ENCODE results near the gene IL1RAPL2. TPM values are rescaled to one million over a fixed set of nuclear protein-coding genes. Genes with fewer than 3 reads are reported as not detected.

IL1RAPL2 gene
- total and polyA plus RNA-seq, 2 of the 8 experiments (the other 6 are each of a cell fraction or from before 2014, with no cell fraction given) = 0.20 to 1.3 TPM

- Histone ChIP-seq H2BK120ac (replicated peaks; ENCODE audit: low read depth, low read length) (no peak overlapping the region), H3K18ac (ENCODE audit: extremely low read depth, low read length) (no peak overlapping the region), H3K4me1 (replicated peaks in 1 of 4; ENCODE audit: control insufficient read depth in 3 of 4, insufficient read depth in 4 of 4, low read length in 3 of 4) (peaks cover 0 to 4% (median under 1%) of the 10 kb centered on the region in 4 experiments; a peak in 1 of 7 replicates), H4K5ac (ENCODE audit: insufficient read length, low read depth, low read length) (no peak overlapping the region), H3K9ac (replicated peaks in 1 of 4; ENCODE audit: extremely low read depth in 1 of 4, low read depth in 3 of 4, low read length in 3 of 4) (no peak overlapping the region), H4K8ac (ENCODE audit: extremely low read depth, insufficient read depth, low read length) (no peak overlapping the region), H3K79me1 (ENCODE audit: low read depth, low read length) (no peaks in the 10 kb centered on the region), H3K56ac (replicated peaks; ENCODE audit: insufficient read length, low read depth, low read length) (no peak overlapping the region), H4K91ac (replicated peaks; ENCODE audit: insufficient read length, low read length) (no peak overlapping the region), H3K23me2 (ENCODE audit: low read depth, low read length) (no peaks in the 10 kb centered on the region; the same call in 1 of the 2 replicates), H2BK5ac (ENCODE audit: low read depth, low read length) (no peak overlapping the region), H3K14ac (ENCODE audit: insufficient read length) (no peak overlapping the region), H3K4me2 (ENCODE audit: insufficient read depth in 1 of 2, low read depth in 2 of 2, low read length in 2 of 2) (no peak overlapping the region), H3K79me2 (ENCODE audit: control insufficient read depth in 1 of 2, insufficient read depth in 2 of 2, low read length in 2 of 2) (no peaks in the 10 kb centered on the region), H2BK15ac (ENCODE audit: low read length) (no peak overlapping the region), H4K20me1 (replicated peaks in 1 of 2; ENCODE audit: control insufficient read depth in 1 of 2, insufficient read depth in 2 of 2, low read length in 2 of 2) (no peaks in the 10 kb centered on the region), H3K36me3 (ENCODE audit: control insufficient read depth in 2 of 4, insufficient read depth in 4 of 4, low read length in 3 of 4) (no peaks in the 10 kb centered on the region), H2BK20ac (ENCODE audit: low read length) (no peak overlapping the region), H2BK12ac (ENCODE audit: low read depth, low read length) (no peak overlapping the region), H3K9me3 (ENCODE audit: insufficient read depth in 2 of 2, low read depth in 1 of 2, low read length in 1 of 2) (no peaks in the 10 kb centered on the region), H3K4me3 (ENCODE audit: extremely low read depth in 1 of 4, insufficient read depth in 2 of 4, low read depth in 3 of 4, low read length in 4 of 4) (no peak overlapping the region), H2AK5ac (ENCODE audit: low read depth, low read length) (no peak overlapping the region), H3K27me3 (replicated peaks in 1 of 4; ENCODE audit: control insufficient read depth in 3 of 4, extremely low read depth in 1 of 4, insufficient read depth in 3 of 4, low read length in 3 of 4) (no peaks in the 10 kb centered on the region), H2AFZ (ENCODE audit: low read length) (no peak overlapping the region), H3K27ac (ENCODE audit: low read depth, low read length) (no peak overlapping the region), H3K4ac (replicated peaks; ENCODE audit: insufficient read length, low read depth, low read length) (no peak overlapping the region), H3K23ac (ENCODE audit: insufficient read length) (no peak overlapping the region)
- no peak for TF ChIP-seq E2F6 (IDR thresholded peaks at IDR 0.05)
- no peak for TF ChIP-seq CEBPB (IDR thresholded peaks at IDR 0.05; ENCODE audit: low read depth, low read length)
- POLR2A ChIA-PET (ENCODE audit: partially characterized antibody) = no interaction called here
- FAIRE-seq = no peak
- DNase-seq (ENCODE audit: low read depth in 1 of 2, low spot score in 2 of 2) = no peak
- CTCF ChIA-PET (ENCODE audit: partially characterized antibody) = no interaction called here
- 100% methylated on average over 1 of the region's 1 CpG; no CpG with 5 or more reads in 1 of the 2 experiments for whole genome bisulfite sequencing, 2 experiments (ENCODE audit: extremely low coverage in 1 of 2, insufficient coverage in 1 of 2, insufficient read length in 1 of 2, insufficient replicate concordance in 2 of 2, low coverage in 1 of 2, low lambda C conversion rate in 2 of 2, missing lambda C conversion rate in 1 of 2)
These were observed 960.4 kb downstream of the IL1RAPL2 start for GRCh38 chrX:105526431-105526830.

All from H1 (cell line).